ENCODE results near the gene HTT.

Gene HTT

GRCh38 chr4:3176367-3177229, 102.1 kb downstream of the HTT start:
- DNase-seq, result no peak

- DNase-seq, result no peak
These were observed 102.9 kb downstream of the HTT start for GRCh38 chr4:3177426-3177825.

DNA sequence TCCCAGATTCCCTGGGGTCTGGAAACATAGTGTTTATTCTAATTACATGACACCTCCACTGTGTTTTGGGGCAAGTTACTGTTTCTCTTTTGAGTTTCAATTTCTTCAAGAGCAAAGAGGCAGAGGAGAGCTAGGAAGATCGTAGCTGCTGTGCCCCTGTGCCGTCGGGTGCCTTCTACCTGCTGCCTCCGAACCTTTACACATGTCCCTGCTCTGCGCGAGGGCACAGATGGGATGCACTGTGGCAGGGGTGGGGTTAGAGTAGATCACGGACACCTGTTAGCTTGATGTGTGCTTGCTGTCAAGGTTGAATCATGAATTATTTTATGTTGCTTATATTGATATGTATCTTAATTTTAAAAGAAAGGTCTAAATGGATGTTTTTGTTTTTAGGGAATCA, 103.4 kb downstream of the HTT start:
- DNase-seq, result no peak

DNA sequence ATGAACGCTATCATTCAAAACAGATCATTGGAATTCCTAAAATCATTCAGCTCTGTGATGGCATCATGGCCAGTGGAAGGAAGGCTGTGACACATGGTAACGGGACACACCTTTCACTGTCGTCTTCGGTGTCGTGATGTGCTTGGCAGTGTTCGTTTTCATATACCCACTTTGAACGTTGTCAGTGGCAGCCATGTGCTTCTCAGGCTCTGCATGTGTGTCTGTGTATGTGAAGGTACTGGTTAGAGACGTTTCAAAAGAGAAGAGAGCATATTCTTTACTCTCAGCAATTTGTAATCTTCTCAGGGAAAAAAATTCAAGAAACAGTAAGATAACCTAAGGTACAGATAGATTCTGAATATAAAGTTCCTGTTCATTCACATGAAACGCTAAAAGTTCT, 103.9 kb downstream of the HTT start:
- DNase-seq, result no peak

GRCh38 chr4:3179126-3179706, 104.7 kb downstream of the HTT start:
- no peak for DNase-seq

DNA sequence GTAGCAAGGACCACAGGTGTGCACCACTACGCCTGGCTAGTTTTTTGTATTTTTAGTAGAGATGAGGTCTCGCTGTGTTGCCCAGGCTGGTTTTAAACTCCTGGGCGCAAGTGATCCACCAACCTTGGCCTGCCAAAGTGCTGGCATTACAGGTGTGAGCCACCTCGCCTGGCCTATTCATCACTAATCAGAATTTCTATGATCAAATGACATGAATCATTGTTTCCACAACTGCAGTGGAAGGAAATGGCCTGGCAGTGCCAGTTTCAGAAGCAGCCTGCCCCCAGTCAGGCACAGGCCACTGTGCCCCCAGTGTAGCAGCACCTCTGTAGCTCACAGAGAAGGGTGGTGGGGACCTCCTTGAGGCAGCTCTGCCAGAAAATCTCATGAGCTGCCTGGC, 108.5 kb downstream of the HTT start:
- DNase-seq, result no peak

DNA sequence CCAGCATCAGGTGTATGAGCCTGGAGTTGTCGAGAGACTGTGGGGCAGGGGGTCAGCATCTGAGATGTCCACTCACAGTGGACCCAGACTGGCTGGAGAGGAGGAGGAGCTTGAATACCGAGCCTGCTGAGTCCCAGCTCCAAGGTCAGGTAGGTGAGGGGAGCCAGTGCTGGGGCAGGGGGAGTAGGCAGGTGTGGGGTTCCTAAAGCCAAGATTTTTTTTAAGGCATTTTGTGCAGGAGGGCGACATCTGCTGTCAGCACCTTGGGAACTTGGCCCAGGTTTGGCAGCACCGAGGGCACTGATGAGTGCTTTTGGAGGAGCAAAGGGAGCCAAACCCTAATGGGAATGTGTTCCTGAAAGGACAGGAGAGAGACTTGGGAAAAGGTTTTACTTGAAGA, 110.2 kb downstream of the HTT start:
- no peak for DNase-seq

- no peak for DNase-seq
These were observed 112.1 kb downstream of the HTT start for GRCh38 chr4:3186609-3187008.

DNA sequence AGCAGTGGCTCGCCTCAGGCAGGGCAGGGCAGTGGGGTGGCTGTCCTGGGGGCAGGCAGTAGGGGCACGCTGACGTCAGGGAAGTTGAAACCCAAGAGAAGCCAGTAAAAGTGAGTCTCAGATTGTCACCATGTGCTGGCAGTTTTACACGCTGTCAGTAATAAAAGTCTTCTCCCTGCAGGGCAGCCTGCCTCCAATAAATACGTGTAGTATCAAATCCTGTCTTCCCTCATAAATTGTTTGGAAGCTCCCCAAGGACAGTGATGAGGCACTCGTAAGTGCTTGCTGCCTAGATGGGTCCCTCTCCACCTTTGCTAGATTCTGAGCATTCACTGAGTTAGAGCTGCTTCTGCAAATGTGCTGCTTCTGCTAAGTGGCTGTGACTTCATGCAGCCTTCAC, 113.6 kb downstream of the HTT start:
- no peak for DNase-seq

GRCh38 chr4:3189459-3189858, 115.0 kb downstream of the HTT start:
- no peak for DNase-seq

DNA sequence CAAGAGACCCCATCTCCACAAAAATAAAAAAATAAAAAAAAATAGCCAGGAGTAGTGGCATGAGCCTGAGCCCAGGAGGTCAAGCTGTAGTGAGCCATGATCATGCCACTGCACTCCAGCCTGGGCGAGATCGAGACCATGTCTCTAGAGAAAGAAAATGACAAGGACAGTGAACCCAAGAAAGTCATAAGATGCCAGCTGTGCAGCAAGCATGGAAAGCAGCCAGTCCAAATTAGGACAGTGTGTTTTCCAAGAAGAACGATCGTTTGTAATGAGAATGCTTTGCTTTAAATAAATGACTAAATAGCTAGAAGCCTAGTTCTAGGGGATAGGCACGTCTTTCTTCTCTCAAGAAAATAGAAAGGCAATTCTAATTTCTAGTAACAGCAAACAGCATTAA, 116.1 kb downstream of the HTT start:
- no peak for DNase-seq

- no peak for DNase-seq
These were observed 117.7 kb downstream of the HTT start for GRCh38 chr4:3192188-3192587.

DNA sequence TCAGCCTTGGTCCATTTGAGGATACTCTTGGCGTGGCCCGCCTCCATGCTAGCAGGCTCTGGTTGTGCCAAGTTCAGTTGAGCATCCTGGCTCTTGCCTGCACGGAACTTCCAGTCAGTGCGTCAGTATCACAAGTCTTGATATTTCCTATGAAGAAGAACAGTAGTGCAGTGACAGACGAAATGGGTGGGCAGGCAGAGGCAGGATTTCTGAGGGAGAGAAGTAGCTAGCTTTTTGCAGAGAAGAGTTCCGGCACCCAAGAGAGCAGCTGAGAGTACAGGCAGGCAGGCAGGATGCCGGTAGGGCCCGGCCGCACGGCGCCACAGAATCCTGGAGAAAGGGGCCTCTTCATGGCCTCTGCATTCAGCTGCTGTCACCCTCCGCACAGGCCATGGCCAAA, 118.3 kb downstream of the HTT start:
- no peak for DNase-seq

- DNase-seq, result peak in 2 of 4 experiments; percentile 14 to 22
These were observed 119.2 kb downstream of the HTT start for GRCh38 chr4:3193531-3194203.

DNA sequence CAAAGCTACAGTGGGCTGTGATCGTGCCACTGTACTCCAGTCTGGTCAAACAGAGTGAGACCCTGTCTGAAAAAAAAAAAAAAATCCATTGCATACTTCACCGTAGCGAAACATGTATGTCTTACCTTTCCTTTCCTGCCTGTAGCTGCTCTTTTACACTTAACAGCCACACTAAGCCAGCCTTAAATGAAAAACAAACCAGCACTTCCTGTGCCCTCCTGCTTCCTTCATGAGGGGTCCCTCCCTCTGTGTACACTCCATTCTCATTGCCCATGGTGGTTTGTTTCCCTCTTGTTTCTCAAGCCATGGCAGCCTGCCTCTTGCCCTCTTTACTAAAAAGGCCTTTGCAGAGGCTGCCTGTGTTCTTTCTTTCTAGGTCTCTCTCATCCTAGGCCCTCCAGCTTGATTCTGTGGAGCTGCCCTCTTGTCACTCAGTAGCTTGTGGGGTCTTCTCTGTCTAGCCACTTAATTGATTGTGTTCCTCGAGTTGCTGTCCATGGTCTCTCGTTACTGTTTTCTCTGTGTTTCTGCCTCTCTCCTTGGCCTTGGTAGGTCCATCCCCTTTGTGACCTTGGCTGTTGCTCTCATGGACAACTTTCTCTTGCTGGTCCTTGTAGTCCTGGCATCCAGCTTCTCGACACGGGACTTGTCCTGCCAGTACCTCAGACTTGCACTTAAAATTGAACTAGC, 122.3 kb downstream of the HTT start:
- no peak for DNase-seq

DNA sequence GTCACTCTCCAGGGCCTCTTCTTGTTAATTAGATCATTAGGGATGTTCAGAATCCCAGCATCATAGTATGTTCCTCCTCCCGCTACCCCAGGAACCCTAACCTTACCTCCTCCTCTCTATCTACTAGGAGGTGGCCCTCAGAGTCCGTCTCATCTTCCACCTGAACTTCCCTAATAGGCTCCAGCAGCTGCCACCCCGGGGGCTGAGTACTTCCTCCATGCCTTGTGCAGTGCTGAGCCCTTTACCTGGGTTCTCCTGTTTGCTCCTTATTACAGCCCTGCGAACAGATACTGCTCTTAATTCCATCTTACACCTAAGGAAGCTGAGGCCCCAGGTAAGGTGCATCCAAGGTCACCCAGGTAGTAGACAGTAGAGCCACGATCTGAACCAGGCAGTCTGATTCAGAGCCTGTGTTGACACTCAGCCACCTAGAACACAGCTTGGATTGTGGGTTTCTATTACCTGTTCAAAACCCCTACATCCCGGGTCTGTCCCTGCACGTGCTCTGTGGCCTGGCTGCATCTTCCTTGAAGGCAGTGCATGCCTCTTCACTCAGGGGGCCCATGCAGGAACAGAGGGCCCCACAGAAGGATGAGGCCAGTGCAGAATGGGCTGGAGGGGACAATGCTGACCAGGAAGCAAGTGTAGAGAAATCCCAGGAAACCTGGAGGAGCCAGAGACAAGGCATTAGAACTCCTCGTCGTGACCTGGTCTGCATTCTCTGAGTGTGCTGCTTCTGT, 123.1 kb downstream of the HTT start:
- DNase-seq, result peak in 1 of 4 experiments; percentile 16

GRCh38 chr4:3198906-3199305, 124.4 kb downstream of the HTT start:
- DNase-seq, result no peak

DNA sequence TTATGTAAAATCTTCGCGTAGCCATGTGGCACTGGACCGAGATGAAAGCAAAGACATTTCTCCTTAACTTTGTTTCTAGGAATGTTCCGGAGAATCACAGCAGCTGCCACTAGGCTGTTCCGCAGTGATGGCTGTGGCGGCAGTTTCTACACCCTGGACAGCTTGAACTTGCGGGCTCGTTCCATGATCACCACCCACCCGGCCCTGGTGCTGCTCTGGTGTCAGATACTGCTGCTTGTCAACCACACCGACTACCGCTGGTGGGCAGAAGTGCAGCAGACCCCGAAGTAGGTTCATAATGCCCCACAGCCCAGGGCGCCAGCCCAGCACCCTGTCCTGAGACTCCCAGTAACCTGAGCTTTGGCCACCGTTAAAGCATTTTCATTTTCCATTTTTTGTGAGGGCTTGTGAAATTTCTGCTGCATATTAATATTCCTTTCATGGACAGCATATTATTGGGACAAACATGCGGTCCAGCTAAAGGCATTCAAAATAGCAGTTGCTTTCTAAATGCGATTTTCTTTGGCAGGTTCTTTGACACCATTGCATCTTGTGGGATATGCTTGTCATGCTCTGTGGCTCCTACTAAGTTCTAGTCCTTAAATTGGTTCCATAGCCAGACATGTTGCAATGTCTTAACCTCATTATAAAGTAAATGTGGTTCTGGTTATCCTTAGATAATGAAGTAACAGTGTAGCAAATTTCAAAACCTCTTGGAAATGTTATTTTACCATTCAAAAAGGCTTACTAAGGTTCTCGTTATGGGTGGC, 125.4 kb downstream of the HTT start:
- no peak for DNase-seq

- DNase-seq, result no peak
These were observed 126.1 kb downstream of the HTT start for GRCh38 chr4:3200423-3201090.

GRCh38 chr4:3201718-3202702, 127.5 kb downstream of the HTT start:
- DNase-seq, result peak; percentile 72 to 90 (median 80)

All from suppressor macrophage (primary cell).